GM21786 (cell line): ENCODE data around the gene ABTB2.
A peak's percentile ranks its signal among the peaks of the same experiment; 100 is the strongest.

ENCODE experiments used
- ATAC-seq: cut with Tn5 transposase; IDR thresholded peaks from one replicate; pipeline ENCODE4 v1.9.1; 2021; ENCODE audit not compliant: unreplicated experiment

ABTB2 gene

DNA sequence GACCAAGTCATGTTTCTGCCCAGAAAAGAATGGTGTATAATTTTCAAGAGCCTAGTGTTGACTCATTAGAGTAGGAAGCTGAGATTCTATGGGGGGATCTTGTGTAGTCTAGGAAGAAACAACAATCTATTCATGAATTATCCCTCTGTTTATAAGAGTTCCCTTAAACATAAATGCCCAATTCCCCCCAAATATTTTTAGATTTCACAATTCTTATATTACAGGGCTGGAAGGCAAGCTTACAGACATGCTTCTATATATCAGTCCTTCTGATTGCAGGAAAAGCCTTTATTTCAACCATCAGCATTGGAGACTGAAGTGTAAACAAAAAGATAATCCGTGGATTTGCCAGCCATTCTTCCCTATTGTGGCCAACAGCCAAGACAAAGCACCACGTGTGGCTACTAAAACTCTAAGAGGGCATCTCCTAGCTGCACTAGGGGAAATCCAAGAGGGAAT, 181.0 kb downstream of the ABTB2 start:
- ATAC-seq, result no peak

DNA sequence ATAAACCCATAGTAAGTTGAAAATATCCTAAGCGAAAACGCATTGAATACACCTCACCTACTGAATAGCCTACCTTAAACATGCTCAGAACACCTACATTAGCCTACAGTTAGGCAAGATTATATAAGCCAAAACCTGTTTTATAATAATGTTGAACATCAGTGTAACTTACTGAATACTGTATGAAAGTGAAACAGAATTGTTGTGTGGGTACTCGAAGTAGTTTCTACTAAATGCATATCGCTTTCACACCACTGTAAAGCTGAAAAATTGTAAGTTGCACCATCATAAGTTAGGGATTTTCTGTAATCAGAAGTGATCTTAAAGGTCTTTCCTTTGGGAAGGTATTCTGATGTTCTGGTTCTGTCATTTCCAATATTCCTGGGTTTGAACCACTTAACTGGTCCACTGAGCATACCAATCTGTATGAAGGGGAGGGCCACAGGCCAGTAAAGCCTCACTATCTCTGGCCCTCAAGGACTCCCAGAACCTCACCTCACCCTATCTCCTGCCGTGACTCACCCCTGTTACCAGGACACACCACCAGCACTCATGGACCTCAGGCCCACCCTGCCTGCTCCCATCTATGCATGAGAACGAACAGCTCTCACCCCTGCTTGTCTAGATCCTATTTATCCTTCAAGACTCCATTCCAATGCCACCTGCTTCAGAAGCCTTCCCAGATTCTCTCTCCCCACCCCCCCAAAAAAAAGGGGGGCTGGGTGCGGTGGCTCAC, 182.4 kb downstream of the ABTB2 start:
- no peak for ATAC-seq

DNA sequence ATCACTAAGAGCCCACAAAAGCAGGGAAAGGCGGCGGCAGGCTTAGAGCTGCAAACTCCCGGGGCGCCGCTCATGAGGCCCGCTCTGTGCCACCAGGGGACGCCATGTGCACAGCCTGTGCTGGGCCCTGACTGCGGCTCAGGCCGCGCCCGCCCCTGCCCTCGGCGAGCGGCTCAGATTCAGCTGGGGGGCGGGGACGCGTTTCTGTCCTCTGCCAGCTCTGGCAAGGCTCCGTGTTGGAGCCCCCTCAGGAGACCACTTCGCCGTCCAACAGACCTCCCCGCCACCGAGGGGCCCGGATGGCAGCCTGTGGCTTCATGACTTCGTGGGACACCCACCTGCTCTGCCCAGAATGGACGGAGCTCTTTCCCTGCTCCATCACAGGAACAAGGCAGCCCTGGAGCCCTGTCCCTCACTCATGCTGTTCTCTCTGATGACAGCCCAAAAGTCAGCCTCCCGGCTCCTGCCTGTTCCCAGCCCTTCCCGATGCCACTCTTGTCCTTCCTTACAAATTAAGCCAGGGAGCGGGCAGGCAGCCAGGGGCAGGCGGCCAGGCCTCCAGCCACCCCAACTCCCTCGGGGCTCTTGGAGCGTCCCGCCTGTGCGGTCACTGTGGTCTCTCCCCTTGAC, 183.3 kb downstream of the ABTB2 start:
- ATAC-seq, result peak; percentile 79

DNA sequence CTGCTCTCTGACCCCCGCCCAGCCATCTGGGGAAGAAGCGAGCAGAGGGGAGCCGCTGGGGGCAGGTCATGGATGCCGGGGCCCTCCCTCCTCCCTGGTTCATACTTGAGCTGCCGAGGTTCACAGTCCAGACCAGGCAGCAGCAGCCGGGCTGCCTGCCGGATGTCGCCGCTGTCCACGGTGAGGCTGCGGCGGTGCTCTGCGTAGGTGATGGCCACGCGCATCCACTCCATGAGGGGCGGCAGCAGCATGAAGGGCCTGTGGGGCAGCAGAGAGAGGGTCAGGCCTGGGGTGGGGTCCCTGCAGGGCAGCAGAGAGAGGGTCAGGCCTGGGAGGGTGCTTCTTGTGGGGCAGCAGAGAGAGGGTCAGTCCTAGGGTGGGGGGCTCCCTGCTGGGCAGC, 184.8 kb downstream of the ABTB2 start:
- no peak for ATAC-seq

DNA sequence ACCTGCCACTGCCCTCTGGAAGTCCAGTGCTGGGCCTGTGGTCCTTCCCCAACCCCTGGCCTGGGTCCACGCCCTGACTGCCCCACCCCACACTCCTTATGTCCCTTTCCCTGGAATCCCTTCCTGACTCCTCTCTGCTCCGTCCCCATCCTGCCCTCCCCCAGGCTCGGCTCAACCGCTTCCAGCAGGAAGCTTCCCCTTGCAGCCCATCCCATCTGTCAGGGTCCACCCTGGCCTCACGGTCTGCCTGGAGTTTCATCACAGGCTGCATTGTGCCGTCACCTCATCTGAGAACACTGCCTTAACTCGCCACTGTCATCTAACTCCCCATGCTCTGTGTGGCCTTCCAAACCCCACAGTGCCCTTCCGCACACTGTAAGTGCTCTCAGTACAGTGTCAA, 188.1 kb downstream of the ABTB2 start:
- ATAC-seq, result no peak

DNA sequence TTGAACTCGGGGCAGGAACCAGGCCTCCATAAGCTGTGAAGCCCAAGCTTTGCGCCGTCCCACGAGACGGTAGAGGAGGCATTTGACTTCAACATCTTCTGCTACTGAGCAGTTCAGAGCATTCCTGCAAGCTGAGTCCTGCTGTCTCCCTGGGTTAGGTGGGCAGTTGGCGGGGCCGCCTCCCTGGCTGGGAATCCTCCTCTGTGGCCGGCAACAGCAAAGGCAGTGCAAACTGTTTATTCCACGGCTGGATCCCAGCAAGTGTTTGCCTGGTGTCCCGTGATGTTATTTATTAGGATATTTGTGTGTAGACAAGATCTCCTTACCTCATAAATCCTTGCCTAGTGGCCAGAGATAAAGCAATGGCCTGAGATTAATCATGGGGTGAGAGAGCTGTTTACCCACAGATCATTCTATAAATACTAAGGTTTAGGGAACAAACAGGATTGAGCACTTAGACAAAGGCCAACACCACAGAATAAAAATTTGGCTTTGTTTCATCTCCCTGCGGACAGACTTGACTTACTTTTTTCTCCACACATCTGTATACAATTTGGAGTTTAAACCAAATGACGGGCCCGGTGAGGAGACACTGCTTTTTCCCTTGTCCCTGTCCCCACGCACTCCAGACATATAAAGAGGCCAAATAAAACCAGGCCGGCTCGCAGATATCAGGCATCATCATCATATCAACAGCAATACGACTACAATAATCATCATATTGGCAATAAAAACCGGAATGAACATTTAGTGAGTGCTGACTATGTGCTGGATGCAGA, 189.0 kb downstream of the ABTB2 start:
- no peak for ATAC-seq

DNA sequence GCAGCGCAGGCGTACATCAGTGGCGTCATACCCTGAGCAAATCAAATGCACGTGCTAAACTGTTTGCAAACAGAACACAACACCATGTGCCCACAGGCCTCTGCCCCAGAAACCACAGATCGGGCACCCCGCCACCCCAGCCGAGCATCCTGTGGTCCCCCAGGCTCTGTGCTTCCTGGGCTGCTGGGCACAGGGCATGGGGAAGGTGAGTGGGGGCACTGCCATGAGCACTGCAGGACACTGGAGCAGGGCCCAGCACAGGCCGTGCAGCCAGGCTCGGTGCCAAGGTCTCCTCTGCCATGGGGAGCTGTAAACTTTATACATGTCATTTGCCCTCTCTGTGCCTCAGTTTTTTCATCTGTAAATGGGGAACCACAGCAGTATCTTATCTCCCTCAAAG, 189.8 kb downstream of the ABTB2 start:
- ATAC-seq, result no peak

DNA sequence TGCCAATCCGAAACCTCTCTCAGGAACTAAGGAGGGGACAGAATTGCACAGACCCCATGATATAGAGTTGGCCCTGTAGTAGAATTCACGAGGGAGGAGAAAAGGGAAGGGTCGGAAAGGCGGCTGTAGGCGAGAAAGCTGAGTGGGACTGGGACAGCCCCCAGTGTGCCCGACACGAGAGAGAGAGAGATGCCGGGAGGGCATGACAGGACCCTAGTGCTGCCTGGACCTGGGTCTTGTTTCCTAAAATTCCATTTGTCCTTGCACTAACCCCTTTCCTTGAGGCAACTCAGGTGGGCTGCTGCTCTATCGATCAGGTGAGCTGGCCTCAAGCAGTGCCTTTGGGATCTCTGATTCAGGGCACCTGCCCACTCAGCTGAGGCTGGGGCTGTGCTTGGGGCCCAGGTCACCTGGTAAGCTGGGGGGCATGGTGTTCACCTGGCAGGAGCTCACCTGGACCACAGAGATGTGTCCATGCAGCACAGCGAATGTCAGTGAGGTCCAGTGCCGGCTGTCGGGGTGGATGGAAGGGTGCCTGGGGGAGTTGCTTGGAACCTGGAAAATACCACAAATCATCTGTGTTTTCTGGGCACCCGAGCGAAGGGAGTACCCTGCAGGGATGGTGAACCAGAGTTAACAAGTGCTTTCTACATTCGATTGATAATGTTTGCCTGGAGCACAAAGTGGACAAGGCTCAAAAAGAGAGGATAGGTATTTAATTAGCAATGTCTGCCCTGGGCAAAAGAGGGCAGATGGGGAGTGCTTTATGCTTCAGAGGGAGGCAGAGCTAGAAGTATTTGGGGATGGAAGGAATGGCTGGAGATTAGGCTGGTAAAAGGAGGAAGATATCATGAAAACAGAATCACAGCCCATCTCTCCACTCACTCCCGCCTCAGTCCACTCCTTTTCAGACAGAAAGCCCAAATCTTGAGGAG, 190.7 kb downstream of the ABTB2 start:
- no peak for ATAC-seq

DNA sequence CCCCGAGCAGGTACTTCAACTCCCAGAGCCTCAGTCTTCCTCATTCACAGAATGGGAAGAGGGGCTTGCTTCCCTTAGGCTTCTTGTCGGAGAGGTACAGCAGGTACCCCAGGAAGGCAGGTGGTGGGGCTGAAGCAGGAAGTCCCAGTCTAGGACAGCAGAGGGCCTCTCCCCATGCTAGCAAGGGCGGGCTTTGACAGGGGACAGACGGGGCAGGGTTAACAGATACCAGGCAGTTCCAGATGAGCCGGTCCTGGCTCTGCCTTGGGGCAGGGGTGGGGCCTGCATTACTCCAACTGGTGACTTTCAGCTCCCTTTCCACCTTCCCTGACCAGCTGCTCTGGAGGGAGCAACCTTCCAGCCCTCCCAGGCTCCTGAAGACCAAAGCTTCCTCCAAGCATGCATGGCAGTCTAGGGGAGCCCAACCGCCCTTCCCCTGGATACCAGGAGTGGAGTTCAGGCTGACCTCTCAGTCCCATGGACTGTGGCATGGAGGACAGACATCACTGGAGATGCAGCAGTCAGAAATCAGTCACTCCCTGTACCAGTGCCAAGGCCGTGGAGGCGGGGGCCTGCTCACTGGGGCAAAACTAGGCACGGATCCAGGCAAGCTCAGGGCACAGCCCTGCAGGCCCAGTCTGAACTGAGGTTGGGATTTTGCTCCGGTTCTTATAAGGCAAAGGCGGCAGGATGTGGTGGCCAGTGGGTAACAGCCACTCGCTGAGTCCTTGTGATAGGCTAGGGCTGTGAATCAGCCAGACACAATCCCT, 191.8 kb downstream of the ABTB2 start:
- ATAC-seq, result no peak

DNA sequence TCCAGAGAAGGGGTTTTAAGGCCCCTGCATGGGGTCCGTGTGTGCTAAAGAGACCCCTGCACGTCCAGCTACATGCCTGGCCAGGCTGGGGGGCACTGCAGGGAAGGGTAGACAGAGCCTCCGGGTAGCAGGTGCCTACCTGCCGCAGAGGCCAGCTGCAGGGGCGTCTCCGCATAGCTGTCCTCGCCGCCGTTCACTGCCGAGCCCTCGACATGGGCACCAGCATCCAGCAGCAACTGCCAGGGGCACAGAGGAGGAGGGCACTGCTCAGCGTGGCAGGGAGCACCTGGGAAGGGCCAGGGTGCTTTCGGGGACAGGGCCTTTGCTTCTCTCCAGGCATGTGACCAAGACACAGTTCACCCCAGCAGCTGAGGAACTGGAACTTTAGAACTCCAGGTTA, 192.7 kb downstream of the ABTB2 start:
- ATAC-seq, result no peak

DNA sequence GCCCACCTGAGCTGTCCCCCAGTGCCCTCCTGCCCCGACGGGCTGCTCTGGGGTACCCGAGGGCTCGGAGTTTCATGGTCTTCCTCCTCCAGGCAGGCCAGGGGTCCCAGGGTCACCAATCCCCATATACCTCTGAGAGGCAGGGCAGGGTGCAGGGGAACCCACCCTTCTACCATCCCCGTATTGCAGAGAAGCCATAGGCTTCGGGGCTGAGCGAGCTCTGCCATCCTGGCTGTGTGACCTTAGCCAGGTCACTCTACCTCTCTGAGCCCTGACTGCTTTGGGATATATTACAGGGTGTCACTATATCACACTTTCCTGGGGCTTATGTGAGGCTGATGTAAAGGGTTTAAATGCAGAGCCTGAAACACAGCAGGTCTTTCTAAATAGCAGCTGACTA, 195.0 kb downstream of the ABTB2 start:
- no peak for ATAC-seq

DNA sequence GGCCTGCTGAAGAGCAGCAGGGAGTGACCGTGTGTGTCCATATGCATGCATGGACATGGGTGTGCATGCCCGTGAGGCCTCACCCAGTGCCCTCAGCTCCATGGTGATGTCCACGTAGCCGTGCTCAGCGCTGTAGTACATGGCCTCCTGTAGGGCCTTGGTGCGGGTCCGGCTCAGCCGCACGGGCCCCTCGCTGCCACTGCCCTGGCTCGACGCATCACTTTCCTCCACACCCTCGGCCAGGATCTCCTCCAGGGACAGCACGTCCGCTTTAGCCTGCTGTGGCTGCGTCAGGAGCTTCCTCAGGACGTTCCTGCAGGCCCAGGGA, 195.4 kb downstream of the ABTB2 start:
- no peak for ATAC-seq

DNA sequence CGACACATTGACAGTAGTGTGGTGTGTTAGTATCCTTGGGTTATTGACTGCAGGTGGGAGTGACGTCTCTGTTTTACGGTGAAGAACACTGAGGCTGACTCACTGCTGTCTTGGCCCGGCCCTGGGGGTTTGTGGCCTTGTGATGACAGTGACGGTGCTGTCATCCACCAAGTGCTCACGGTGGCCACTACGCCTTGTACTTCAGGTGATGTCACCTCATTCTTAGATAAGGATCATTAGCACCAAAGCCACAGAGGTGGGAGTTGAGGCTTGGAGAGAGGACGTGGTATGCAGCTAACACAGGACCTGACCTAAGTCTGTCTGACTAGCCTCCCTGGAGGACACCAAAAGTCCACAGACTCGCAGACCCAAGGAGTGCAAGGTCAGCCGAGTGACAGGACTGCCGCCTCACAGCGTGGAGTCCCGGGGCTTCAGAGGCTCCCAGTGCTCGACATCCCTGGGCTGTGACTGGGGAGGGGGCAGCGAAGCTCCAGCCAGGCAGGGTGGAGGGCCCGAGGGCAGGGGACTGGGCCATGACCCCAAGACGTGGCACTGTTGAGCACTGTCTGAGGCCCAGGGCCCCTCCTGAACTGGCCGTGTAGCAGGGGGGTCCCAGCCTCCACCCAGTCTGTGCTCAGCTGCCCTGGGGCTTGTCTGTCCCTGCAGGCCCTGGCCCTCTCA, 195.9 kb downstream of the ABTB2 start:
- ATAC-seq, result no peak

DNA sequence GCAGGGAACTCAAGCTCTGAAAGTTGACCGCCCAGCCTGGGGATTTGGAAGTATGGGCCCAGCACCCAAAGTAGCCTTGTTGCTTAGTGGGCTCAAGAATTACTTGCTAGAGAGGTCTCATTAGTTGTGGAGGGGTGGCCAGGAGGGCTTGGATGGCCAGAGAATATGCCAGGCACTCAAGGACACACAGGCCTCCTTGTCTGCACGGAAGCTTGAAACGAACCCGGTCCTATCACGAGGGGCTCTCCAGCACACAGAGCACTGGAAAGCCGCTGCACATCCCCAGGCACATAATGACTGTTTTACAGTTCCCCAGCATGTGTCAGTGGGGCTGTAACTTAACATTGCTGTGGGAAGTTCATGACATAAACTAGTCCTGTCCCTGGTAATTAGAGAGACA, 196.4 kb downstream of the ABTB2 start:
- no peak for ATAC-seq

DNA sequence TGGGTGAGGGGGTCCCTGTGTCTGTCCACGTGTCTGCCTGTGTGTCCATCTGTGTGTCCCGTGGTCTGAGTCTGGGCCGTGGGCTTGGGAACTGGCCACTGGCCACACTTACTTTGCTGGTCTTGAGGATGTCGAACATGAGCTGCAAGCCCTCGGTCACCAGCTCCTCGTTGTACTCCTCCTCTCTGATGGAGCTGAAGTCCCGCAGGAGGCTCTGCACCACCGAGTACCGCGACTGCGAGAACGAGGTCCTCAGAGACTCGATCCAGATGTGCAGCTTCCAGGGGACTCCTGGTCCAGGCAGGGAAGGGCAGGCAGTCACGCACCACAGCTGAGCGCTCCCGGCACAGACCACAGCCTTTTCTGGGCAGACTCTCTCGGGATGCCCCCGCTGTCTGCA, 197.0 kb downstream of the ABTB2 start:
- ATAC-seq, result no peak

DNA sequence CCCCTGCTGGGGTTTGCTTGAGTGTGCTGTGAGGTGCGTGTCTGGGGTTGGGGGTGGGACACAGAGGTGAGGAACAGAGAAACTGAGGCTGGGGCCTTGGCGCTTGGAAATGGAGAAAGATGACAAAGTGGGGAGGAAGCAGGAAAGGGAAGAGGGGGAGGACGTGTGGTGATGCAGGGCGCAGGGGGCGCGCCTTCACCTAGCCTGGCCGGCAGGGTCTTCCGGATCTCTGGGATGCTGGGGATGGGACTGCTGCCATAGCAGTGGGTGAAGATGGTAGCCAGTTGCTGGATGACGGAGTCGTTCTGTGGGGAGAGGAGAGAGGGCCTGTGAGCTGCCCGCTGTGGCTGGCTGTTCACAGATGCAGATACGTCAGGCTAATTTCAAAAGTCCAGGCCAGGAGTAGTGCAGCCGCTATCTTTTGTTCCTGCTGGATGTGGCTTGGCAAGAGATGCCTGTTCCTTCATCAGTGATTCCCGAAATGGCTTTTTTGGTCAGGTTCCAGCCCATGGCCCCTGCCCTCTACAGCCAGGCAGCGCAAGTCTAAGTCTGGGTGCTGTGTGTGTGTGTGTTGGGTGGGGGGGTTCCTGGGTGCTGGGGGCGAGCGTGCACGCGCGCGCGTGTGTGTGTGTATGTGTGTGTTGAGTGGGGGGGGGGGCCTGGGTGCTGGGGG, 197.6 kb downstream of the ABTB2 start:
- no peak for ATAC-seq

DNA sequence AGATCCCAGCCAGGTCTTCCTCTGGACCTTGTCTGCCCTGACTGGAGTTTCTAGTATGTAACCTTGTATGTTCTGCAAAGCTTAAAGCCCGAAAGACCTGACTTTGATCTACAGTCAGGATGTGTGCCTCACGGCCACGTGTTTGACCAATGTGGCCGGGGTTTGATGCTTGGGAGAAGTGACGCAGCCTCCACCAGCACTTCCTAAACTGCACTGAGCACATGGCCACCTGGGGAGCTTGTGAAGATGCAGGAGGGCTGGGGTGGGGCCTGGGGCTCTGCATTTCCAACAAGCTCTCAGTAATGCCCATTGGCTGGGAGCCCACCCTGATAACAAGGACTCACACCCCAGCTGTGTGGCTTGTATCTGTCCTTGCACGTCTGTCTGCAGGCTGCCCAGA, 199.1 kb downstream of the ABTB2 start:
- ATAC-seq, result no peak

DNA sequence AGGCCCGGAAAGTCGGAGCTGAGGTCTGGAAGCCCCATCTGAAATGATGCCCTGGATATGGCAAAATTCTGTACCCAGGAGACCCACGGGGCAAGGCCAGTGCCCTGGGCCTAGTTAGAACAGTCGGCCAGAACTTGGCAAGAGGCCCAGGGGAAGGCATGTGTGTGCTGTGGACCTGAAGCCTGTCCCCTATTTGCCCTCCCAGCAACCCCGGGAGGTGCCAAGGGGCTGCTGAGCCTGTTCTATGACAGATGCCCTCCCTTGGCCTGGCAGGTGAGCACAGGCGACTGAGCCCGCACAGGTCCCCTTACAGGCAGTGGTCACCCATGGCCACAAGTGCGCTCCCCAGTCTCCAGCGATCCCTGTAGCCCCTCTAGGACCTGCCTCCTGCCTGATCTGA, 200.6 kb downstream of the ABTB2 start:
- no peak for ATAC-seq

DNA sequence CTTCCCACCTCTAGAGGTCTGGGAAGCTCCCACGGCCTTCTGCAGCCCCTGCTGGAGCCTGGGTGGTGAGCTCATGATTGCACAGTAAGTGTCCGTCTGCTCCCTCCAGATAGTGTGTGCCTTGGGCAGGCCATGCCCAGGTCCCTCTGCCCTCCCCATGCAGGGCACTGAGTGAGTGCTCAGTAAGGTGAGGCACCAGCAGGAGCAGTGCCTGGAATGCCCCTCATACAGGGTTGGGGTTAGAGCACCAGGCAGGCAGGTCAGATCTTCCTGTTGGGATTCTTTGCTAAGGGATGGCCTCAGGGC, 202.1 kb downstream of the ABTB2 start:
- no peak for ATAC-seq
